ENCODE measurements around the gene IVL.

Gene IVL

GRCh38 chr1:152886758-152887409 is 21.5 kb upstream of the IVL start:
- no peak for DNase-seq (ENCODE audit: low spot score)

- no peak for DNase-seq (ENCODE audit: low spot score)
Observed at GRCh38 chr1:152888126-152888525, 20.2 kb upstream of the IVL start.

GRCh38 chr1:152899027-152899426 is 9.3 kb upstream of the IVL start:
- no peak for DNase-seq (ENCODE audit: low spot score)

GRCh38 chr1:152899883-152900282 is 8.5 kb upstream of the IVL start:
- no peak for DNase-seq (ENCODE audit: low spot score)

GRCh38 chr1:152901631-152902030 is 6.7 kb upstream of the IVL start:
- no peak for DNase-seq (ENCODE audit: low spot score)

- DNase-seq (ENCODE audit: low spot score): no peak
Observed at GRCh38 chr1:152902636-152903035, 5.7 kb upstream of the IVL start.

- no peak for DNase-seq (ENCODE audit: low spot score)
Observed at GRCh38 chr1:152904688-152905440, 3.5 kb upstream of the IVL start.

GRCh38 chr1:152906023-152906565 is 2.3 kb upstream of the IVL start:
- no peak for DNase-seq (ENCODE audit: low spot score)

- DNase-seq (ENCODE audit: low spot score): no peak
Observed at GRCh38 chr1:152909206-152909605, 860 bp downstream of the IVL start.

GRCh38 chr1:152912471-152912870 is 4.1 kb downstream of the IVL start:
- DNase-seq (ENCODE audit: low spot score): no peak

GRCh38 chr1:152912900-152913299 is 4.6 kb downstream of the IVL start:
- no peak for DNase-seq (ENCODE audit: low spot score)

- peak; percentile 42 for DNase-seq (ENCODE audit: low spot score)
Observed at GRCh38 chr1:152917794-152918193, 9.4 kb downstream of the IVL start.

GRCh38 chr1:152919071-152919470 is 10.7 kb downstream of the IVL start:
- DNase-seq (ENCODE audit: low spot score): no peak

- DNase-seq (ENCODE audit: low spot score): no peak
Observed at GRCh38 chr1:152924191-152924590, 15.8 kb downstream of the IVL start.

GRCh38 chr1:152926091-152926490 is 17.7 kb downstream of the IVL start:
- DNase-seq (ENCODE audit: low spot score): no peak

- DNase-seq (ENCODE audit: low spot score): no peak
Observed at GRCh38 chr1:152928671-152929070, 20.3 kb downstream of the IVL start.

GRCh38 chr1:152932170-152932811 is 23.9 kb downstream of the IVL start:
- DNase-seq (ENCODE audit: low spot score): no peak

- no peak for DNase-seq (ENCODE audit: low spot score)
Observed at GRCh38 chr1:152933196-152933595, 24.9 kb downstream of the IVL start.

- DNase-seq (ENCODE audit: low spot score): no peak
Observed at GRCh38 chr1:152940614-152941013, 32.3 kb downstream of the IVL start.

- no peak for DNase-seq (ENCODE audit: low spot score)
Observed at GRCh38 chr1:152941037-152941711, 32.8 kb downstream of the IVL start.

GRCh38 chr1:152942161-152942560 is 33.8 kb downstream of the IVL start:
- no peak for DNase-seq (ENCODE audit: low spot score)

- DNase-seq (ENCODE audit: low spot score): no peak
Observed at GRCh38 chr1:152946248-152946647, 37.9 kb downstream of the IVL start.
